Mesodermal cell (in vitro differentiated cells): ENCODE measurements around the gene SMIM38.

Source experiments
- H3K27ac ChIP-seq: 2 replicates; pipeline ENCODE4 v1.7.0; 2013; ENCODE audit warnings: mild to moderate bottlenecking, low read depth, low read length, moderate library complexity; ENCODE audit not compliant: severe bottlenecking
- H3K36me3 ChIP-seq: 2 replicates; pipeline ENCODE4 v1.7.1; 2013; ENCODE audit warnings: mild to moderate bottlenecking, low read length, moderate library complexity; ENCODE audit not compliant: control insufficient read depth, insufficient read depth
- H3K4me1 ChIP-seq: one replicate; pipeline ENCODE4 v1.7.1; 2013; ENCODE audit warnings: mild to moderate bottlenecking, low read length; ENCODE audit not compliant: insufficient read depth, control insufficient read depth, poor library complexity, severe bottlenecking
- H3K4me3 ChIP-seq: 2 replicates; pipeline ENCODE4 v1.7.0; 2013; ENCODE audit warnings: low read length, control low read depth, mild to moderate bottlenecking; ENCODE audit not compliant: insufficient read depth, poor library complexity, severe bottlenecking; ENCODE audit errors: extremely low read depth
- H3K9me3 ChIP-seq: 2 replicates; pipeline ENCODE4 v1.7.1; 2013; ENCODE audit warnings: mild to moderate bottlenecking, low read length, moderate library complexity; ENCODE audit not compliant: control insufficient read depth
- WGBS, 2 experiments: methylation state at CpG; one replicate each; pipeline ENCODE4 v1.1.5; 2013; ENCODE audit warnings: missing lambda C conversion rate in 2 of 2; ENCODE audit not compliant: insufficient coverage in 2 of 2; 5-methylcytosine and 5-hydroxymethylcytosine counted together

SMIM38 gene

GRCh38 chr11:69186316-69187260 is 30.9 kb downstream of the SMIM38 start:
- peaks cover 7% of the 10 kb centered on the region for H3K9me3 ChIP-seq
- 82 to 86% methylated on average over 11 to 14 of the region's 17 CpGs for WGBS, 2 experiments
- H3K27ac ChIP-seq: no peak overlapping the region
- no peaks in the 10 kb centered on the region for H3K4me1 ChIP-seq
- no peak overlapping the region for H3K4me3 ChIP-seq
- H3K36me3 ChIP-seq: no peaks in the 10 kb centered on the region

GRCh38 chr11:69187540-69188065 is 31.9 kb downstream of the SMIM38 start:
- 88 to 92% methylated on average over 6 to 7 of the region's 7 CpGs for WGBS, 2 experiments
- H3K36me3 ChIP-seq: no peaks in the 10 kb centered on the region
- H3K4me1 ChIP-seq: peaks cover 5% of the 10 kb centered on the region
- H3K9me3 ChIP-seq: peaks cover 7% of the 10 kb centered on the region
- no peak overlapping the region for H3K27ac ChIP-seq
- H3K4me3 ChIP-seq: no peak overlapping the region

- Histone ChIP-seq H3K9me3 (peaks cover 7% of the 10 kb centered on the region), H3K4me1 (peaks cover 17% of the 10 kb centered on the region), H3K27ac (no peak overlapping the region), H3K4me3 (no peak overlapping the region), H3K36me3 (no peaks in the 10 kb centered on the region)
- whole genome bisulfite sequencing, 2 experiments: 83 to 86% methylated on average over 3 of the region's 3 CpGs
These were observed 33.3 kb downstream of the SMIM38 start for GRCh38 chr11:69189059-69189458.

- 93 to 94% methylated on average over 16 to 17 of the region's 18 CpGs for WGBS, 2 experiments
- Histone ChIP-seq H3K9me3 (peaks cover 7% of the 10 kb centered on the region), H3K4me1 (peaks cover 19% of the 10 kb centered on the region), H3K4me3 (no peak overlapping the region), H3K36me3 (no peaks in the 10 kb centered on the region), H3K27ac (no peak overlapping the region)
These were observed 35.2 kb downstream of the SMIM38 start for GRCh38 chr11:69190796-69191536.

- Histone ChIP-seq H3K4me1 (peaks cover 19% of the 10 kb centered on the region), H3K27ac (no peak overlapping the region), H3K9me3 (peaks cover 3% of the 10 kb centered on the region), H3K4me3 (no peak overlapping the region), H3K36me3 (no peaks in the 10 kb centered on the region)
- 73 to 84% methylated on average over 13 to 16 of the region's 17 CpGs for WGBS, 2 experiments
These were observed 36.6 kb downstream of the SMIM38 start for GRCh38 chr11:69192301-69192721.

- H3K36me3 ChIP-seq: no peaks in the 10 kb centered on the region
- H3K9me3 ChIP-seq: no peaks in the 10 kb centered on the region
- no peak overlapping the region for H3K4me3 ChIP-seq
- H3K4me1 ChIP-seq: peaks cover 19% of the 10 kb centered on the region
- 90 to 92% methylated on average over 2 to 3 of the region's 5 CpGs for WGBS, 2 experiments
- no peak overlapping the region for H3K27ac ChIP-seq
These were observed 37.4 kb downstream of the SMIM38 start for GRCh38 chr11:69193151-69193550.

- no peak overlapping the region for H3K27ac ChIP-seq
- H3K4me3 ChIP-seq: no peak overlapping the region
- no peaks in the 10 kb centered on the region for H3K36me3 ChIP-seq
- H3K4me1 ChIP-seq: peaks cover 19% of the 10 kb centered on the region
- H3K9me3 ChIP-seq: no peaks in the 10 kb centered on the region
- 60% methylated on average over 1 of the region's 2 CpGs; no CpG with 5 or more reads in 1 of the 2 experiments for WGBS, 2 experiments
These were observed 37.9 kb downstream of the SMIM38 start for GRCh38 chr11:69193629-69194028.

GRCh38 chr11:69194396-69194795 is 38.7 kb downstream of the SMIM38 start:
- Histone ChIP-seq H3K27ac (no peak overlapping the region), H3K36me3 (no peaks in the 10 kb centered on the region), H3K4me3 (no peak overlapping the region), H3K4me1 (peaks cover 19% of the 10 kb centered on the region), H3K9me3 (no peaks in the 10 kb centered on the region)
- WGBS, 2 experiments: 83 to 93% methylated on average over 1 of the region's 1 CpG

- Histone ChIP-seq H3K27ac (no peak overlapping the region), H3K9me3 (no peaks in the 10 kb centered on the region), H3K4me3 (no peak overlapping the region), H3K4me1 (peaks cover 19% of the 10 kb centered on the region), H3K36me3 (no peaks in the 10 kb centered on the region)
- 50 to 91% methylated on average over 2 to 4 of the region's 6 CpGs for WGBS, 2 experiments
These were observed 39.2 kb downstream of the SMIM38 start for GRCh38 chr11:69194956-69195355.

- H3K36me3 ChIP-seq: no peaks in the 10 kb centered on the region
- peaks cover 19% of the 10 kb centered on the region for H3K4me1 ChIP-seq
- H3K27ac ChIP-seq: no peak overlapping the region
- no peaks in the 10 kb centered on the region for H3K9me3 ChIP-seq
- WGBS, 2 experiments: 92 to 93% methylated on average over 34 to 35 of the region's 35 CpGs
- no peak overlapping the region for H3K4me3 ChIP-seq
These were observed 40.4 kb downstream of the SMIM38 start for GRCh38 chr11:69195824-69196782.
